GM12892 (cell line): ENCODE data around the gene HELB.

ENCODE experiments used
- POLR2A ChIP-seq: IDR thresholded peaks from 2 replicates; pipeline ENCODE4 v1.6.1; 2011; ENCODE audit warnings: low read depth, low read length, control low read depth
- POLR2AphosphoS5 ChIP-seq: IDR thresholded peaks from 2 replicates; pipeline ENCODE4 v1.6.1; 2011; ENCODE audit warnings: low read depth, low read length, control low read depth
- TAF1 ChIP-seq: IDR thresholded peaks from 2 replicates; pipeline ENCODE4 v1.6.1; 2011; ENCODE audit warnings: low read depth, mild to moderate bottlenecking, control low read depth, low read length, borderline replicate concordance

- TF ChIP-seq POLR2A (no peak), POLR2AphosphoS5 (no peak), TAF1 (no peak)
Observed at GRCh38 chr12:66352899-66353298, 50.6 kb downstream of the HELB start.
